NCI-H146 treated with DMSO at 0.1 percent for 48 hours (cell line): ENCODE data around the gene CPLANE2.
"Not testable (repeated sequence)": the region's sequence is repeated elsewhere in the genome, so short reads cannot be mapped to it uniquely, and the experiment has no call there.

Experiments
- DNase-seq: peaks from one replicate; lab custom pipeline; 2025; ENCODE audit not compliant: unreplicated experiment; lab: John Stamatoyannopoulos, UW

CPLANE2 gene

DNA sequence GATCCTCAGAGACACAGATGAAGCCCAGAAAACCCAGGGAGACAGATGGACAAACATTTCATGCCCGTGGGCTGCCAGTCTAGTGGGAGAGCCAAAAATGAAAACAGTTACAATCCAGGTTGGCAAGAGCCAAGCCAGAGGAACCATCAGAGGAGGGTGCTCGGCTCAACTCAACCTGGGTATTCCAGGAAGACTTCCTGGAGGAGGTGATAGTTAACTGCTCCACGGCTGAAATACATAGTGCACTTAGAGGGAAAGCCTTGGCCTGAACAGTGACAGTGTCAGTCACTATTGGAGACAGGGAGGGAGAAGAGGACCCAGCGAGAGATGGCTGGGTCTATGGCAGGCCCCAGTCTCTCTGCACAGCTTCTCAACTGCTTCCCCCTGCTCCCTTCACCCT lies 26.4 kb downstream of the CPLANE2 start:
- DNase-seq = no peak

GRCh38 chr1:16209847-16210407 lies 27.1 kb downstream of the CPLANE2 start:
- no peak for DNase-seq

DNA sequence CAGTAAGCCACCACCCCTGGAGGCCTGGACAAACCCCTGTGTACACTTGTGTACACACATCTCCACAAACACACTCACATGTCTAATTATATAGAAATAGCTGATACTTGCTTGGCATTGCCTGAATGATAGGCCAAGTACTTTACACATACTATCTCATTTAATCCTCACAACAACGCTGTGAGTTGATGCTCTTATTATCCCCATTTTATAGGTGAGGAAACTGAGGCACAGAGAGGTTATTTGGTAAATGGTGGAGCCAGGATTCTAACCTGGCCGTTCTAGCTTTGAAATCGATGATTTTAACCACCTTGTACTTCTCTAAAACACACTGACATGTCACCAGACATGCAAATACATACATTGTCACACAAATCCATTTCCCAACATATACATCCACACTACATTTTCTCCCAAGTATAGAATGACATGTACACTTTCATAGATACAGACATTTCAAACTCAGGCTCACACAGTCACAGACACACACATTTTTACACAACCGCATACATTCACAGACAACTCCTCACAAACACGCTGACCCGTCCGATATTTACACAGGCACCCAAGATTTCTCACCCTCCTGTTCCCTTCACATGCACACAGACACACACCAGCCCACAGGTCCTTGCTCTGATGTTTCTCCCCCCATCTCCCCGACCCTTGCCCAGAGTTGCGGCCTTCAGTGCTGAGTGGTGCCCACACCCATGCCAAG lies 27.7 kb downstream of the CPLANE2 start:
- no peak for DNase-seq

- no peak for DNase-seq
Measured at GRCh38 chr1:16208270-16208987, 28.6 kb downstream of the CPLANE2 start.

- no peak for DNase-seq
Measured at GRCh38 chr1:16207318-16208269, 29.4 kb downstream of the CPLANE2 start.

DNA sequence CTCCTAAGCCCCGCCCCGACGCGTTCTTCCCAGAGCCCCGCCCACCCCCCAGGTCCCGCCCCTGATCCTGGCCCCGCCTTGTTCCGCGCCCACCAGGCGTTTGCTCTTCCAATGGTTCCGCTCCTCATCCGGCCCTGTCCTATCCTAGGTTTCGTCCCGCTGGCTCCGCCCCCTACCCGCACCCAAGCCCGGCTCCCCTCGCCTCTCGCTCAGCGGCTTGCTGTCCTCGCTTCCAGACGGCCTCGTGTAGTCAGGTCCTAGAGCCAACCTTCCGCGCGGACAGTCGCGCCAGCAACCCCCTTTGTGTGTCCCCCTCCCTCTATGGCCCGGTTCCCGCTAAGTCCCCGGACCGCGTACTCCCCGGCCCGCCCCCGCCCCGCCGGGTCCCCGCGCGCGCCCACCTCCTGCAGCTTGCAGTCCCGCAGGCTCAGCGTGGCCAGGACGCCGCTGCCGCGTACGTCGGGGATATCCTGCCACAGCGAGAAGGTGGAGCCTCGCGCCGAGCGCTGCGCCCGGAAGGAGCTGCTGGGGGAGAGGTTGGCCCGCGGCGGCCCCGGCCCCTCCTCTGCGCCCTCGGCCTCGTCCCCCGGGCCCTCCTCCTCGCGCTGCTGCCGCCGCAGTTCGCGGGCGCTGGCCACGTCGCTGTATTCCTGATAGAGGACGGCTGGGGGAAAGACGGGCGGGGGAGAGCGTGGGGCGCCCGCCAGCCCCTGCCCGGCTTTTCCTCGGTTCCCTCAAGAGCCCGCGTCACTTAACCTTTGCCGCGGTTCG lies 30.3 kb downstream of the CPLANE2 start:
- peak; percentile 83 for DNase-seq

GRCh38 chr1:16205891-16206546 lies 31.0 kb downstream of the CPLANE2 start:
- DNase-seq = no peak

GRCh38 chr1:16205334-16205671 lies 31.7 kb downstream of the CPLANE2 start:
- DNase-seq = no peak

GRCh38 chr1:16204634-16205333 lies 32.2 kb downstream of the CPLANE2 start:
- DNase-seq = no peak

GRCh38 chr1:16204216-16204615 lies 32.8 kb downstream of the CPLANE2 start:
- no peak for DNase-seq

GRCh38 chr1:16203550-16203949 lies 33.4 kb downstream of the CPLANE2 start:
- no peak for DNase-seq

DNA sequence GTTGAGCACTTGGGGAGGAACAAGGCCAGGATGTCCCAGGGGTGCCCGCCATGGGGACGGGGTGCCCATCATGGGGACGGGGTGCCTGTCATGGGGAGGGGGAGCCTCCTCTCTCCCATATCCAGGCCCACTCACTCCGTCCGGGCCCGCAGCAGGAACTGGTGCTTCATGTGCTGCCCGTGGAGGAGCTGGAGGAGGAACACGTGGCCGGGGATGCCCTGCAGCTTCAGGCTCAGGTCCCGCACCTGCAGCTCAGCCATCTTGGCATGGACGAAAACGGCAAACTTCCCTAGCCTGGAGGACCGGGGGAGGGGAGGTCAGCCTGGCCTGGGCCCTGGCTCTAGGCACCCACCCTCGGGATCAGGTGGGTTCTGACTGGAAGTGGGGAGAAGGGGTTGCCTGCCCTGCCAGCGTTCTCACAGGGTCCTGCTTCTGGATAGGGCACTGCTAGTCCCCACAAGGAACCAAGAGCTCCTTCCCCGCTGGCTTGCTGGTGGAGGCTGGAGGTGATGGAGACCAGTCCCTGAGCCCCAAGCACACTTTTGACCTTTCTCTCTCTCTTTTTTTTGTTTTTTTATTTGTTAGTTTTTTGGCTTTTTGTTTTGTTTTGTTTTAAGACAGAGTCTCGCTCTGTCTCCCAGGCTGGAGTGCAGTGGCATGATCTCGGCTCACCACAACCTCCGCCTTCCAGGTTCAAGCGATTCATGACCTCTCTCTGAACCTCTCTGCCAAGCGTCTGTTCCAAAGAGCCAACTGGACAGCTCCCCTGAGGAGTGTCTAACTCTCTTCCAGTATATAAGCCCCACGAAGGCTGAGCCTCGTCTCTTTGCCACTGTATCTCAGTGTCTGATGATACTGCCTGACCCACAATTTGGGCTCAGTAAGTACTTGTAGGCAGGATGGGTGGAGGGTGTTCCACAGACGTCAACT lies 34.4 kb downstream of the CPLANE2 start:
- DNase-seq = no peak

DNA sequence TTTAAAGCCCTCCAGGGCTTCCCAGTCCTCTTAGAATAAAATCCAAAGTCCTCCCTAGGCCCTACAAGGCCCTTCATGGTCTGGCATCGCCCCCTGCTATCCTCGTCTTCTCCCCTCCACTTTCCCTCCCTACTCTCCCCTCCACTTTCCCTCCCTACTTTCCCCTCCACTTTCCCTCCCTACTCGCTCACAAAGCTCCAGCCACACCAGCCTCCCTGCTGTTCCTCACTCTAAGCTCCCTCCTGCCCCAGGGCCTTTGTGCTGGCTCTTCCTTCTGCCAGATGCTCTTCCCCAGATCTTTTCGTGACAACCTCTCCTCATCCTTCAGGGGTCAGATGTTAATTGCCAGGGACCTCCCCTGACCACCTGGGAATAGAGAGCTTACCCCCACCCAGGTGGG lies 37.3 kb downstream of the CPLANE2 start:
- no peak for DNase-seq

DNA sequence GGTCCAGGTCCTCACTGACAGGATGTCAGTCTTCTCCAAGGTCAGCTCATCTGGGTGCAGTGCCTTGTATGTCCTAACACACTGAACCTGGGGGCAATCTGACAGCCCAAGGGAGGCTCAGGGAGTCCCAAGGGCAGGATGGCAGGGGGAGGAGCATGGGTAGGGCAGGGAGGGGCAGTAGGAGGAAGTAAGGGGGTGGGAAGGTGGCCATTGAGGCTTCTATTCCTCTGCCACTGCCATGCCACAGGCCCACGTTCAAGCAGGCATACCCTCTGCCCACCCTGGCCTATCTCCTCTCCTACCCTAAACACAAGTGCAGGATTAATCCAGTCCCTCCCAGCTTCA lies 37.9 kb downstream of the CPLANE2 start:
- no peak for DNase-seq

- no peak for DNase-seq
Measured at GRCh38 chr1:16198444-16199156, 38.4 kb downstream of the CPLANE2 start.

GRCh38 chr1:16196874-16197273 lies 40.1 kb downstream of the CPLANE2 start:
- no peak for DNase-seq

GRCh38 chr1:16196139-16196538 lies 40.8 kb downstream of the CPLANE2 start:
- not testable (repeated sequence) for DNase-seq

GRCh38 chr1:16195518-16195905 lies 41.5 kb downstream of the CPLANE2 start:
- no peak for DNase-seq
